NCI-H2081 (cell line): ENCODE data around the gene CENPQ.
A peak's percentile ranks its signal among the peaks of the same experiment; 100 is the strongest.

Experiments used
- DNase-seq, 2 experiments: peaks; one replicate each; lab custom pipeline; 2025; lab: John Stamatoyannopoulos, UW

CENPQ gene

DNA sequence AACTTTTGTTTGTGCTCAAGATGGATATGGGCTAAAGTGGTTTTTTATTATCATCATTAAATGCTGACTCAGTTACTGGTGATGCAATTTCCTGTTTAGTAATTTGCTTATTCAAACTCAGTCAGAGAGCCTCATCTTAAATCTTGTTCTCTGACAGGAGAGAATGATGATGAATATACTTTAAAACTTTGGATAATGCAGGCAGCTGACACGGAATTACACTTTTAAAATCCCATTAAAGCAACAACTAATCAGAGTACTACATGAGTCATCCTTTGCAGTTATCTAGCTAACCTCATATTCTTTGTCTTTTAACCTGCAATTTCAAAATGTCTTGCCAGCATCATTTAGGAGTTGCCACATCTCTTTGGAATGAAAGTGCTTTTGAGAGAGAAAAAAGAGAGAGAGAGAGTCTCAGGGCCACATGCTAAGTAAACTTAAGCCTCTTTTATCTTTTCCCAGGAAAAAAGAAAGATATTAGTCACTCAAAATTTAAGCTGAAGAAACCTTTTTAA lies 78.1 kb downstream of the CENPQ start:
- DNase-seq, result peak in 1 of 2 experiments; percentile 9

DNA sequence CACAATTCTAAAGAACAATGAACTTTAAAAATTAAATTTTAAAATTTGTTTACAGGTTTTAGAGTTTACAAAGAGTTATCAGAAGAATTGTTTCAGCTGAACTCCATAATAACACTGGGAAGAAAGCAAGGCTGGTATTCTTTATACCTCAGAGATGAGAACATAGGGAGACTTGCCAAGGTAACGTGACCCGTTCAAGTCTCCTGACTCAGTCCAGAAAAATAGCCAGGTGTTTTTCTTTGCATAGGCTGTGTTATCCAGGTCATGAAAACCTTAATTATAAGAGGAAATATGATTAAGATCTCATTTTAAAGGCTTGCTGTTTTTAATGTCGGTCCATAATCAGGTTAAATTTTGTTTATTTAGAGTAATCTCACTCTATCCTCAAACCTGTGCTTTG lies 78.8 kb downstream of the CENPQ start:
- peak in 1 of 2 experiments; percentile 40 for DNase-seq
